B cell (primary cell): Measurements from ENCODE around the gene SYNPR.

Experiments
- CTCF ChIP-seq: fragments of 200-600 bp; IDR thresholded peaks from one replicate; pipeline ENCODE4 v1.8.0; 2022; ENCODE audit warnings: antibody characterized with exemption, mild to moderate bottlenecking
- EZH2 ChIP-seq: IDR thresholded peaks from 2 replicates; pipeline ENCODE4 v1.6.1; 2012; ENCODE audit warnings: borderline replicate concordance, low read depth, mild to moderate bottlenecking, moderate library complexity, low read length; ENCODE audit not compliant: insufficient read depth, poor library complexity, severe bottlenecking

DNA sequence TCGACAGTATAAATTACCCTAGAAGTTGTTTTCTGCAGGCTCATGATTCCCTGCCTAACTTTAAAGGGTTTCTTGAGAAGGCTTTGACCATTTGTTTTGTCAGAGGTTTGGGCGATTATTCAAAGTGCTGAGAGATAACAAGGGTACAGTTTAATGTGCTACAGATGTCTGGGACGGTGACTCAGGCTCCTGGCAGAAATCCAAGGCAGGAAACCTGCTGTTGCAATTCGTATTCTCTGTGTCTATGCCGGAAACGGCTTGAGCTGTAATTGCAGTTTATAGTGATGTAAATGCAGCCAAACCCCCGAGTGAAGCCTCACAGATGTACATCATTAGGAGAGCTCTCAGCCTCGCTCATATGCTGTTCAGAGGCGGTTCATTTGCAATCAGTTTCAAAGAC is 65.6 kb downstream of the SYNPR start:
- TF ChIP-seq CTCF (no peak), EZH2 (no peak)
